NB4 (cell line): Measurements from ENCODE around the gene MYLIP.

Experiments used
- CTCF ChIP-seq: IDR thresholded peaks from one replicate; pipeline ENCODE4 v1.5.1; 2012; ENCODE audit warnings: low read depth, low read length
- MYC ChIP-seq: IDR thresholded peaks from 2 replicates; pipeline ENCODE4 v1.6.1; 2011; ENCODE audit warnings: low read depth, low read length
- POLR2A ChIP-seq: IDR thresholded peaks from 2 replicates; pipeline ENCODE4 v1.6.1; 2011; ENCODE audit warnings: mild to moderate bottlenecking; ENCODE audit not compliant: insufficient read length; ENCODE audit errors: extremely low read depth
- TF ChIP-seq, protein P1 (sequence below): IDR thresholded peaks from 2 replicates; pipeline ENCODE4 v1.6.1; 2011; ENCODE audit warnings: low read depth, low read length

DNA sequence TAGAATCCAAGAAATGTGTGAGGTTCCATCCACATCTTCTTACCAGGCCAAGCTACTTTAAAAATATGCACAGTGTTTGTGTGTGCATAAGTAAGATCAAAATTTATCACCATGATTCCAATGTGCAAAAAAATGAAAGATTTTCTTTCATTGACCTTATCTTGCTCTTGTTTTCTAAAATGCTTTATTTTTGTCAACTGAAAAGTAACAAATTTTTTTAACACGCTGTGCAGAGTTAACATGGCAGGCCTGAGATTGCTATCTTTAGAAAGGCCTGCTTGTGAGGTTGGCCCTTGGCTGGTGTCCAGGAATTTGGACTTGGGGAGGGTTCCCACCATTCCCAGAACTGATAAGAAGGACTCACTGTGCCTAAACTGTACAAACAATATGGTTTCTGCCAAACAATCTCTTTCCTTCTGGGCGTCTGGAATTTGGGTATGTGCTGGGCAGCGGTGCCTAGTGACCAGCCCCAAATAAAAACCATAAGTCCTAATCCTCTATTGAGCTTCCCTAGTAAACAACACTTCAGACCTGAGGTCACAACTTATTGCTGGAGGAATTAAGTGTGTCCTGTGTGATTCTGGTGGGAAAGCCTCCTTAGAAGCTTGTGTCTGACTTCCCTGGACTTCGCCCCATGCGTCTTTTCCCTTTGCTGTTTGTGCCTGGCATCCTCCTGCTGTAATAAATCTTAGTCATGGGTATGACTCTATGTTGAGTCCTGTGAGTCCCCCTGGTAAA, 19.8 kb upstream of the MYLIP start:
- TF ChIP-seq CTCF (no peak), POLR2A (no peak), MYC (no peak)
- TF ChIP-seq, protein P1, sequence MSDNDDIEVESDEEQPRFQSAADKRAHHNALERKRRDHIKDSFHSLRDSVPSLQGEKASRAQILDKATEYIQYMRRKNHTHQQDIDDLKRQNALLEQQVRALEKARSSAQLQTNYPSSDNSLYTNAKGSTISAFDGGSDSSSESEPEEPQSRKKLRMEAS, result no peak
